HUES6 (cell line): Measurements from ENCODE around the gene FBXW12.
"Not testable (repeated sequence)": the region's sequence is repeated elsewhere in the genome, so short reads cannot be mapped to it uniquely, and the experiment has no call there.

Experiments
- H3K27ac ChIP-seq: 2 replicates; pipeline ENCODE4 v1.7.0; 2013; ENCODE audit warnings: low read depth, mild to moderate bottlenecking, low read length, inconsistent platforms
- H3K27me3 ChIP-seq: 2 replicates; pipeline ENCODE4 v1.6.1; 2013; ENCODE audit warnings: low read length; ENCODE audit not compliant: control insufficient read depth, insufficient read depth
- H3K36me3 ChIP-seq: 2 replicates; pipeline ENCODE4 v1.6.1; 2013; ENCODE audit warnings: low read length; ENCODE audit not compliant: control insufficient read depth, insufficient read depth
- H3K4me1 ChIP-seq: 2 replicates; pipeline ENCODE4 v1.6.1; 2013; ENCODE audit warnings: low read length; ENCODE audit not compliant: control insufficient read depth, insufficient read depth
- H3K4me3 ChIP-seq: 2 replicates; pipeline ENCODE4 v1.5.1; 2013; ENCODE audit warnings: low read depth, low read length
- H3K9ac ChIP-seq: one replicate; pipeline ENCODE4 v1.6.1; 2013; ENCODE audit warnings: mild to moderate bottlenecking, low read length
- H3K9me3 ChIP-seq: 2 replicates; pipeline ENCODE4 v1.6.1; 2013; ENCODE audit warnings: low read depth, low read length; ENCODE audit not compliant: control insufficient read depth, insufficient read depth

Gene FBXW12

GRCh38 chr3:48387634-48388033 lies 15.6 kb downstream of the FBXW12 start:
- H3K4me3 ChIP-seq = no peak overlapping the region
- H3K27ac ChIP-seq = no peak overlapping the region
- no peak overlapping the region for H3K9ac ChIP-seq
- H3K27me3 ChIP-seq = no peaks in the 10 kb centered on the region
- H3K9me3 ChIP-seq = no peaks in the 10 kb centered on the region
- no peaks in the 10 kb centered on the region for H3K36me3 ChIP-seq
- no peaks in the 10 kb centered on the region for H3K4me1 ChIP-seq

- H3K9ac ChIP-seq = no peak overlapping the region
- no peaks in the 10 kb centered on the region for H3K4me1 ChIP-seq
- no peaks in the 10 kb centered on the region for H3K27me3 ChIP-seq
- no peaks in the 10 kb centered on the region for H3K36me3 ChIP-seq
- H3K9me3 ChIP-seq = no peaks in the 10 kb centered on the region
- H3K4me3 ChIP-seq = no peak overlapping the region
- H3K27ac ChIP-seq = no peak overlapping the region
Measured at GRCh38 chr3:48388966-48389365, 16.9 kb downstream of the FBXW12 start.

GRCh38 chr3:48394391-48394790 lies 22.4 kb downstream of the FBXW12 start:
- no peaks in the 10 kb centered on the region for H3K27me3 ChIP-seq
- no peak overlapping the region for H3K9ac ChIP-seq
- H3K36me3 ChIP-seq = no peaks in the 10 kb centered on the region
- no peak overlapping the region for H3K27ac ChIP-seq
- peaks cover 7% of the 10 kb centered on the region for H3K4me1 ChIP-seq
- no peaks in the 10 kb centered on the region for H3K9me3 ChIP-seq
- H3K4me3 ChIP-seq = no peak overlapping the region

- Histone ChIP-seq H3K9ac (no peak overlapping the region), H3K27ac (no peak overlapping the region), H3K4me1 (peaks cover 7% of the 10 kb centered on the region), H3K4me3 (no peak overlapping the region), H3K36me3 (peaks cover 3% of the 10 kb centered on the region; the same call in 1 of the 2 replicates), H3K27me3 (no peaks in the 10 kb centered on the region), H3K9me3 (no peaks in the 10 kb centered on the region)
Measured at GRCh38 chr3:48395714-48396113, 23.7 kb downstream of the FBXW12 start.

GRCh38 chr3:48397767-48398681 lies 26.0 kb downstream of the FBXW12 start:
- Histone ChIP-seq H3K9ac (no peak overlapping the region), H3K4me3 (no peak overlapping the region), H3K9me3 (no peaks in the 10 kb centered on the region), H3K4me1 (peaks cover 7% of the 10 kb centered on the region), H3K27ac (no peak overlapping the region), H3K36me3 (peaks cover 10% of the 10 kb centered on the region), H3K27me3 (no peaks in the 10 kb centered on the region)

GRCh38 chr3:48398701-48399386 lies 26.8 kb downstream of the FBXW12 start:
- H3K4me3 ChIP-seq = no peak overlapping the region
- H3K36me3 ChIP-seq = peaks cover 18% of the 10 kb centered on the region
- H3K27me3 ChIP-seq = no peaks in the 10 kb centered on the region
- no peak overlapping the region for H3K9ac ChIP-seq
- no peaks in the 10 kb centered on the region for H3K9me3 ChIP-seq
- no peak overlapping the region for H3K27ac ChIP-seq
- peaks cover 7% of the 10 kb centered on the region for H3K4me1 ChIP-seq

GRCh38 chr3:48399387-48400172 lies 27.6 kb downstream of the FBXW12 start:
- no peak overlapping the region for H3K27ac ChIP-seq
- H3K9me3 ChIP-seq = no peaks in the 10 kb centered on the region
- no peak overlapping the region for H3K4me3 ChIP-seq
- H3K36me3 ChIP-seq = peaks cover 26% of the 10 kb centered on the region
- peaks cover 7% of the 10 kb centered on the region for H3K4me1 ChIP-seq
- H3K9ac ChIP-seq = no peak overlapping the region
- no peaks in the 10 kb centered on the region for H3K27me3 ChIP-seq

GRCh38 chr3:48400824-48401433 lies 28.9 kb downstream of the FBXW12 start:
- Histone ChIP-seq H3K9ac (no peak overlapping the region), H3K27me3 (no peaks in the 10 kb centered on the region), H3K27ac (no peak overlapping the region), H3K4me1 (peaks cover 7% of the 10 kb centered on the region), H3K4me3 (no peak overlapping the region), H3K9me3 (no peaks in the 10 kb centered on the region), H3K36me3 (peaks cover 39% of the 10 kb centered on the region)

GRCh38 chr3:48401434-48401901 lies 29.4 kb downstream of the FBXW12 start:
- H3K4me3 ChIP-seq, H3K9ac ChIP-seq, H3K4me1 ChIP-seq, H3K9me3 ChIP-seq, H3K27ac ChIP-seq, H3K27me3 ChIP-seq: not testable (repeated sequence)
- H3K36me3 ChIP-seq = peaks cover 45% of the 10 kb centered on the region

GRCh38 chr3:48402281-48402732 lies 30.3 kb downstream of the FBXW12 start:
- H3K27me3 ChIP-seq = no peaks in the 10 kb centered on the region
- no peaks in the 10 kb centered on the region for H3K9me3 ChIP-seq
- no peak overlapping the region for H3K4me3 ChIP-seq
- H3K4me1 ChIP-seq = peaks cover 7% of the 10 kb centered on the region
- no peak overlapping the region for H3K27ac ChIP-seq
- H3K9ac ChIP-seq = no peak overlapping the region
- peaks cover 53% of the 10 kb centered on the region for H3K36me3 ChIP-seq
